T-helper 17 cell (primary cell): Measurements from ENCODE around the gene TMPRSS13. TPM values are rescaled to one million over a fixed set of nuclear protein-coding genes. Genes with fewer than 3 reads are reported as not detected.

Experiments
- total RNA-seq, 4 donors: library from RNA in 2 of 4; stranded (reverse) in 2 of 4; gene quantifications; one replicate each; pipeline ENCODE4 v1.2.3 and lab custom pipeline; 2022 to 2026

The TMPRSS13 gene
- total RNA-seq, 2 donors from 2014 or later, result 2.0 to 2.4 TPM

Other genes starting within 250 kb of the TMPRSS13 start
- gene DSCAML1, start 132.2 kb downstream of the TMPRSS13 start, total RNA-seq, result under 1 TPM; 0.21 to 0.92 TPM
- gene FXYD2, start 104.7 kb downstream of the TMPRSS13 start, total RNA-seq, result 1 to 10 TPM in 1 of 2 donors, not detected in 1; 1.3 TPM
- gene FXYD6, start 52.7 kb downstream of the TMPRSS13 start, total RNA-seq, result under 1 TPM in 1 of 2 donors, not detected in 1; 0.62 TPM
- 100 to 1,000 TPM; 262 to 274 TPM for gene IL10RA, start 57.0 kb upstream of the TMPRSS13 start, total RNA-seq
- not detected for gene TMPRSS4, start 147.7 kb upstream of the TMPRSS13 start, total RNA-seq
- gene SMIM35, start 157.6 kb upstream of the TMPRSS13 start, total RNA-seq, result under 1 TPM; 0.13 to 0.30 TPM
- not detected for gene SCN4B, start 223.4 kb upstream of the TMPRSS13 start, total RNA-seq
- gene SCN2B, start 247.2 kb upstream of the TMPRSS13 start, total RNA-seq, result not detected